Muscle layer of duodenum (tissue), 2 donors: ENCODE measurements around the gene MEOX1.
"Not testable (repeated sequence)": the region's sequence is repeated elsewhere in the genome, so short reads cannot be mapped to it uniquely, and the experiment has no call there.

ENCODE experiments used
- H3K27ac ChIP-seq: one replicate; pipeline ENCODE4 v1.7.0; 2013; ENCODE audit warnings: mild to moderate bottlenecking, low read length
- H3K27me3 ChIP-seq: one replicate; pipeline ENCODE4 v1.7.0; 2013; ENCODE audit warnings: low read depth, mild to moderate bottlenecking, control low read depth, low read length
- H3K36me3 ChIP-seq, 2 donors: one replicate each; pipeline ENCODE4 v1.7.0; 2013; ENCODE audit warnings: low read length in 2 of 2, control low read depth in 1 of 2, mild to moderate bottlenecking in 1 of 2; ENCODE audit not compliant: insufficient read depth in 2 of 2, control insufficient read depth in 1 of 2
- H3K4me1 ChIP-seq, 2 donors: one replicate each; pipeline ENCODE4 v1.7.0; 2013; ENCODE audit warnings: low read length in 2 of 2, mild to moderate bottlenecking in 2 of 2, control low read depth in 1 of 2, moderate library complexity in 1 of 2; ENCODE audit not compliant: insufficient read depth in 2 of 2, control insufficient read depth in 1 of 2
- H3K4me3 ChIP-seq, 2 donors: one replicate each; pipeline ENCODE4 v1.7.0; 2013; ENCODE audit warnings: low read length in 2 of 2, low read depth in 1 of 2, mild to moderate bottlenecking in 1 of 2
- H3K9me3 ChIP-seq, 2 donors: one replicate each; pipeline ENCODE4 v1.7.0; 2013; ENCODE audit warnings: low read length in 2 of 2, control low read depth in 1 of 2, mild to moderate bottlenecking in 1 of 2; ENCODE audit not compliant: control insufficient read depth in 1 of 2
- donor health status: healthy.

Gene MEOX1

GRCh38 chr17:43696891-43697290 is 35.2 kb upstream of the MEOX1 start:
- no peaks in the 10 kb centered on the region for H3K9me3 ChIP-seq
- no peaks in the 10 kb centered on the region for H3K27me3 ChIP-seq
- H3K36me3 ChIP-seq, result no peaks in the 10 kb centered on the region
- peaks cover 0 to 12% of the 10 kb centered on the region in 2 donors for H3K4me1 ChIP-seq
- no peak overlapping the region for H3K27ac ChIP-seq
- no peak overlapping the region for H3K4me3 ChIP-seq

DNA sequence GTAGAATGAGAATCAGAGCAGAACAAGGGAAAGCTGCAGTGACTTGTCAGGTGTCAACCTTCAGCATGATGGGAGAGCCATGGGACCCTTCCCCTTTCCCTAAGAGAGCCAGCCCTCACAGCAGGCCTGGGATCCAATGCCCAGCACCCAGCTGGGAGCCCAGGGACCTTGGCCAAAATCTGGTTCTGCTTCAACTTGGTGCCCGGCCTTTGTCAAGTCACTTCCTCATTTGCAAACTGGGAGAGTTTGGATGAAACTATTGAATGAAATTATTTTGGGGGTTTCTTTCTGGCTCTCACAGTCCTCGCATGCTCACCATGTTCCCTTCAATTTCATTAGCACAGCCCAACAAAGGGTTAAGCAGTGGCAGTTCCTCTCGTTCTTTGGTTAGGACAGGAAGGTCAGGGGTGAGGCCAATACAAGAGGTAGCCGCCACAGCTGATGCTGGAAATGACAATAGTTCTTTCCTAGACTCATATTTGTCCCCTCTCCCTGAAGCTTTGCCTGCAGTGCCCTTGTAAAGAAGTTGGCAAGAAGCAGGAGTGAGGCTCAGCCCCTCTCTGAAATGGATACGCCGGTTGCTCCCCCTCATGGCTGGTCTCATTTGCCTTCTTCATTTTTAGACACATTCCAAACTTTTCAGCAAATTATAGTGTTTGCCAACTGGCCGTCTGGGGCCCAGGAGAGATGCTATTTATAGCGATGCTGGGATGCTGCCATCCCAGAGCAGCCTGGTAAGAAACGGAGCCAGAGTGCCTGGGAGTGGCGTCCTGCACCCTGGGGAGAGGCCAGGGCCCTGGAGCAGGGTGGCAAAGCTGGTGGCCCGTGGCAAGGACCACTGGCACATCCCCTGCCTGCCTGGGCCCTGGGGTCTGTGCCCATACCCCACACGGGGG is 34.5 kb upstream of the MEOX1 start:
- no peaks in the 10 kb centered on the region for H3K27me3 ChIP-seq
- H3K36me3 ChIP-seq, result no peaks in the 10 kb centered on the region
- no peak overlapping the region for H3K4me3 ChIP-seq
- H3K4me1 ChIP-seq, result peaks cover 0 to 12% of the 10 kb centered on the region in 2 donors
- H3K9me3 ChIP-seq, result no peaks in the 10 kb centered on the region
- H3K27ac ChIP-seq, result no peak overlapping the region

DNA sequence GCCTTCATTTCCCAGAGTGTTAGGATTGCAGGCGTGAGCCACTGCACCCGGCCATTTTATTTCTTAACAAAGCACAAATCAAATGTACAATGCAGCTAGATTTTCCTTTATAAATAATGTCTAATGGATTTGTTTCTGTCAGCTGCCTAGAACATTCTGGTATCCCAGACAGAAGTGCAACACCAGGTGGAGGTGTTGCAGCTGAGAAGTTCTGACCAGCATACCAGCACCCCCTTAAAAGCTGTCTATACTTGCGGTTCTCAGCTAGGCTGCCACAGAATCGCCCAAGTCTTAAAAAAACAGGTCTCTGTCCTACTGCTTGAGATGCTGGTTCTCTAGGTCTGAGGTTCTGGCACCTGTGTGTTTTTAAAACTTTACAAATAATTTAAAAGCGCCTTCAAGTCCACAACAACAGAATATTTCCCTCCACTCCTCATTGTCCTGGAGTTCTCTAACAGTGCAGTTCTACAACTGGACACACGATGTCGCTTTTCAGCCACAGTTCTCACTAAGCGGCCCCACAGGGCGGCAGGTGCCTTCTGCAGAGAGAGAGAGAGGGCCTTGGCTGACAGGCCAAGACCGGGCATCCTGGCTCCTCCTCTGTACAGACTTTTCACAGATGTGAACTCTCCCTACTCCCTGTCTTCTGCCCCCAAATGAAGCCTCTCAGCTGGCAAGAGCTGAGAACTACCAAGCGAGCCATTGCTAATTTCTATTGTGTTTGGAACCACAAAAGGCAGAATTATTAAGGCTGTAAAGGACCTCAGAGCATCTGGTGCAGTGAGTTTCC is 32.6 kb upstream of the MEOX1 start:
- Histone ChIP-seq H3K4me1 (peaks cover 0 to 12% of the 10 kb centered on the region in 2 donors), H3K9me3 (no peaks in the 10 kb centered on the region), H3K4me3 (no peak overlapping the region), H3K36me3 (no peaks in the 10 kb centered on the region), H3K27ac (no peak overlapping the region), H3K27me3 (no peaks in the 10 kb centered on the region)

- Histone ChIP-seq H3K4me1 (peaks cover 0 to 6% of the 10 kb centered on the region in 2 donors), H3K27ac (no peak overlapping the region)
These were observed 29.6 kb upstream of the MEOX1 start for GRCh38 chr17:43691317-43691693.

DNA sequence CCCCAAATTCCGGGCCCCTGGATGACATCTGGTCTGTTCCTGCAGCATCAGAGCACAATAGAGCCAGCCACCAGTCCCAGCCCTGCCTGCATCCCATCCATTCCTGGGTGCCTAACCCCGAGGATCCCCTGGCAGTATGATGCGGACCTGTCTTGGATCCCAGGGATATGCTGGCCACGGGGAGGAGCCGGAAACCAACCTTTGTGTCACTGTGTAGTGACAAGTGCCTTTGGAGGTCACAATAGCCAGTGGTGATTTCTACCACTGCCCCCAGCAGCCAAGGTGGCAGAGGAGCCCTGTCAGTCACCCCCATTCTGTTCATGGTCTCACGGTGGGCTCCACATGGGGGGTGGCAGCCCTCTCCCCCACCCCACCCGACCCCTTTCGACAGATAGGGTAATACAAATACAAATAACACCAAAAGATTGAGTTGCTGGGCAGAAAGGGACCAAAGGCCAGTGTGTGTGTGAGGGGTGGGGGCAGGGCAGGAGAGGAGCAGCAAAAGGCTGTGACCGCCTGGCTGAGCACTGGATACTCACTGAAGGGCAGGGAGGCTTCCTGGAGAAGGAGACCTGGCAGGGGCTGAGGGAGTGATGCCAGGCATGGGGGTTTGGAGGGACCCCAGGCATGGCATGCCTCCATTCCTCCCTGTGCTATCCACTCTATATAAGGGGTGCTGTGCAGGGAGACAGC is 29.0 kb upstream of the MEOX1 start:
- Histone ChIP-seq H3K27ac (no peak overlapping the region), H3K4me1 (peaks cover 0 to under 1% of the 10 kb centered on the region in 2 donors), H3K4me3 (no peak overlapping the region), H3K27me3 (no peaks in the 10 kb centered on the region), H3K9me3 (no peaks in the 10 kb centered on the region), H3K36me3 (no peaks in the 10 kb centered on the region)

More at GRCh38 chr17:43691317-43691693, 29.6 kb upstream of the MEOX1 start:
- Histone ChIP-seq H3K9me3 (no peaks in the 10 kb centered on the region), H3K36me3 (no peaks in the 10 kb centered on the region), H3K4me3 (no peak overlapping the region), H3K27me3 (no peaks in the 10 kb centered on the region)

DNA sequence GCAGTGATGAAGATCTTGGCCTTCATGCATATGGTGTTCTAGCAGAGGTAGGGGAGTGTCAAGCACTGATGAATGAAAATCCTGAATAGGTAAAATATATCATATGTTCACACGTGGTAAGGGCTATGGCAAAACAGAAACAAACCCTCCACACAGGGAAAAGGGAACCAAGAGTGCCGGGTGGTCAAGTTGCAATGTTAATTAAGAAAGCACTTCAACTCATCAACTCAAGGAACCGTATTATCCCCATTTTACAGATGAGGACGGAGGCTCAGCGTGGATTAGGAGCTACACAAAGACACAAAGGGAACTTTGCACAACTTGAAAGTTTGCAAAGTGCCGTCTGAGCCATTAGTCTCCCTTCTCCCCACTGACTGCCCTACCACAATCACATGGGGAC is 28.1 kb upstream of the MEOX1 start:
- Histone ChIP-seq H3K4me1 (no peaks in the 10 kb centered on the region), H3K9me3 (no peaks in the 10 kb centered on the region), H3K4me3 (no peak overlapping the region), H3K27me3 (no peaks in the 10 kb centered on the region), H3K27ac (no peak overlapping the region), H3K36me3 (no peaks in the 10 kb centered on the region)

DNA sequence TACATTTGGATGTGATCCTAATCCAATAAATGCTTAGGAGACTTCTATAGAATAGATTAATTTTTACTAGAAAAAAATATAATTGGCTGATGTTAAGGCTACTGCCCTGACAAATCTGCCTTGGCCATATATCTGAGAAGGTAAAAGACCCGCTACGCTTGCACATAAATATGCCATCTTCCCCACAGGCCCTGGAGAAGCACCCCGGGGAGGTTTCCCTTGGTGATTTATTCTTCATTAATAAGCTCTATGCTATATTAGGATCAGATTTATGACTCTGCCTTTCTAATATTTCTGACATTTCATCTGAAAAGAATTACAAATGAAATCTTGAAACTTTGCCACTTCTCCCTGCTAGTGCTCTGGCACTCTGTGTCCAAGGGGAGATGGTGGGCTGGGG is 27.4 kb upstream of the MEOX1 start:
- Histone ChIP-seq H3K36me3 (no peaks in the 10 kb centered on the region), H3K27me3 (no peaks in the 10 kb centered on the region), H3K9me3 (no peaks in the 10 kb centered on the region)

DNA sequence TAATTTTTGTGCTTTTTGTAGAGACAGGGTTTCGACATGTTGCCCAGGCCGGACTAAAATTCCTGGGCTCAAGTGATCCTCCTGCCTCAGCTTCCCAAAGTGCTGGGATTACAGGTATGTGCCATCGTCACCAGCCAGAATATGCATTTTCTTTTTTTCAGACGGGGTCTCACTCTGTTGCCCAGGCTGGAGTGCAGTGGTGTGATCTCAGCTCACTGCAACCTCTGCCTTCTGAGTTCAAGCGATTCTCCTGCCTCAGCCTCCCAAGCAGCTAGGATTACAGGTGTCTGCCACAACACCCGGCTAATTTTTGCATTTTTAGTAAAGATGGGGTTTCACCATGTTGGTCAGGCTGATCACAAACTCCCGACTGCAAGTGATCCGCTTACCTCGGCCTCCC is 25.2 kb upstream of the MEOX1 start:
- H3K27me3 ChIP-seq, H3K27ac ChIP-seq, H3K9me3 ChIP-seq, H3K4me1 ChIP-seq, H3K36me3 ChIP-seq, H3K4me3 ChIP-seq: not testable (repeated sequence)

More for the DNA sequence above, 27.4 kb upstream of the MEOX1 start:
- no peak overlapping the region for H3K4me3 ChIP-seq
- no peaks in the 10 kb centered on the region for H3K4me1 ChIP-seq
- H3K27ac ChIP-seq, result no peak overlapping the region

DNA sequence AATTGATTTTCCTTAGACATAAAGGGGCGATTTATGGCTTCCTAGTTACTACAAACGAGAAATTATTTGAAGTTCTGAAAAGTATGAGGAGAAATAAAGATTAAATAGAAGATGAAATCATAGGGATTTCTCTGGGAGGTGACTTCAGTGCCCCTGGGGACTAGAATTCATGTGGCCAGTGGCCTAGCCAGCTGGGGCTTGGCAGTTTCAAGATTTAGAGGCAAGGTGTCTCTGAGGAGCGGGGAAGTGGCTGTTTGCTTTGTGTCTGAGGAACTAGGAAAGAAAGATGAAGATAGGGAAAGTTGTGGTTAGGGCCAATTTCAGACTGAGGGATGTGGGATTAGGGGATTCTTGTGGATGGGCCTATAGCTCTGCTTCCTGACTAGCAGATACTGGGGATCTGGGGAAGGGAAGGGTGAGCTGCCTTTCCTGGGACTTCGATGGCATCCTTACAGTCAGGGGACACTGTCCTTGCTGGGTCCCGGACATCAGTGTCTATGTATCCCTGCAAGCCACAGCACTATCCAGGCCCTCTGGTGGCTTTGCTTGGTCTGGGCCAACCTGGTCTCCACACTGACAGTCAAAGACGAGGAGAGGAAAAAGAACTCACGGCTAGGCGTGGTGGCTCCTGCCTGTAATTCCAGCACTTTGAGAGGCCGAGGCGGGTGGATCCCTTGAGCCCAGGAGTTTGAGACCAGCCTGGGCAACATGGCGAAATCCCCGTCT is 22.4 kb upstream of the MEOX1 start:
- Histone ChIP-seq H3K27me3 (no peaks in the 10 kb centered on the region), H3K4me1 (no peaks in the 10 kb centered on the region)

GRCh38 chr17:43680461-43680860 is 18.7 kb upstream of the MEOX1 start:
- no peaks in the 10 kb centered on the region for H3K27me3 ChIP-seq
- H3K27ac ChIP-seq, result no peak overlapping the region
- H3K4me3 ChIP-seq, result no peak overlapping the region
- no peaks in the 10 kb centered on the region for H3K4me1 ChIP-seq
- H3K9me3 ChIP-seq, result no peaks in the 10 kb centered on the region
- H3K36me3 ChIP-seq, result no peaks in the 10 kb centered on the region

More for the DNA sequence above, 22.4 kb upstream of the MEOX1 start:
- Histone ChIP-seq H3K4me3 (no peak overlapping the region), H3K36me3 (no peaks in the 10 kb centered on the region), H3K27ac (no peak overlapping the region), H3K9me3 (no peaks in the 10 kb centered on the region)
